HG03159 (cell line): ENCODE results near the gene TROAP.
"Not testable (repeated sequence)": the region's sequence is repeated elsewhere in the genome, so short reads cannot be mapped to it uniquely, and the experiment has no call there.

Experiments used
- ATAC-seq: cut with Tn5 transposase; IDR thresholded peaks from one replicate; pipeline ENCODE4 v1.9.1; 2021; ENCODE audit warnings: mild to moderate bottlenecking, moderate library complexity; ENCODE audit not compliant: unreplicated experiment

TROAP gene

DNA sequence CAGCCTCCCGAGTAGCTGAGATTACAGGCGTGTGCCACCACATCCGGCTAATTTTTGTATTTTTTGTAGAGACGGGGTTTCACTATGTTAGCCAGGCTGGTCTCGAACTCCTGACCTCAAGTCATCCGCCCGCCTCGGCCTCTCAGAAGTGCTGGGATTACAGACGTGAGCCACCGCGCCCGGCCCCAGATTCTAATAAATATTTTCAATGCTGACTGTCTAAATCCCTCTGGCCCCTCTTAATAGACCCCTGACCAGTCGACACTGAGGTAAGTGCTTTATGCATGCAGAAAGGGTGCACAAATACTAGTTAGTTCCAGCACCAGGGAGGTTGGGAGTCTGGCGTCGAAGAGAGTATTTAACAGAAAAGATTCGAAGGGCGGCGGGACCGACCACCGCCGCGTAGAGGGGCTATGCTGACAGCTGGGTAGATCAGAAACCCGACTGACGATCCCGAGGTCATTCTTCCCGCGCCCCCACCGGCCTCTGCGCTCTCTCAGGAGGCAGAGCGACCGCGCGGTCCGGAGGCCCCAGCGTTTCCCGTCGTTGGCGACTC, 43.1 kb downstream of the TROAP start:
- ATAC-seq: peak; percentile 12

DNA sequence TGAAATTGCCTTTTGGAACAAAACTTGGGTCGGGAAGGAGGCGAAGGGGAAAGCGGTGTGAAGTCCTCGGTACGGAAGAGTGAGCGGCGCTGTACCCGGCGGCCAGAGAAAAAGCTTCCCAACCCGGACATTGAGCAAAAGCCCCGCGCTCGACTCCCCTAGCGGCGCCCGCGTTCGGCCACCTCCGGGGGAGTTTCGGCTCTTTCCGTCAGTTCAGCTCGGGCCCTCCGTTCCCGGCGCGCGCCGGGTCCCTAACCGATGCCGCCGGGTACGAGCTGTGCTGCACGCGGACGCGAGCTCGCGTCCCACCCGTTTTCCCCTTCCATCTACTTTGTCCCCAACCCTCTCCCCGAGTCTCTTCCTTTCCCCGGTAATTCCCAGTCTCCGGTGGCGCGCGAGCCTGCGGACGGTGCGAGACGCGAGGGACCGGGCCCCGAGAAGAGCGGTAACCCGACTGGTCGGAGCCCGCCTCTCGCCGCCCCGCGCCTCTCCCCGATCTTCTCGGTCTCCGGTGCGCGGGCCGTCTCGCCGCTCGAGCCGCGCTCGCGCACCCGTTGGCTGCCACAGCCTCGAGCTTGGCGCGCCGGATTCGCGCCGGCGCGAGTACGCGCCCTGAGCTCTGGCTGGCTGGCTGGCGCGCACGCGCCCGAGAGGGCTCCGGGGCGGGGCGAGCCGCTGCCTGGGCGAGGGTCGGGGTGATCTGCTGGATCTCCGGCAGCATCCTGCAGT, 43.8 kb downstream of the TROAP start:
- peak; percentile 58 for ATAC-seq

DNA sequence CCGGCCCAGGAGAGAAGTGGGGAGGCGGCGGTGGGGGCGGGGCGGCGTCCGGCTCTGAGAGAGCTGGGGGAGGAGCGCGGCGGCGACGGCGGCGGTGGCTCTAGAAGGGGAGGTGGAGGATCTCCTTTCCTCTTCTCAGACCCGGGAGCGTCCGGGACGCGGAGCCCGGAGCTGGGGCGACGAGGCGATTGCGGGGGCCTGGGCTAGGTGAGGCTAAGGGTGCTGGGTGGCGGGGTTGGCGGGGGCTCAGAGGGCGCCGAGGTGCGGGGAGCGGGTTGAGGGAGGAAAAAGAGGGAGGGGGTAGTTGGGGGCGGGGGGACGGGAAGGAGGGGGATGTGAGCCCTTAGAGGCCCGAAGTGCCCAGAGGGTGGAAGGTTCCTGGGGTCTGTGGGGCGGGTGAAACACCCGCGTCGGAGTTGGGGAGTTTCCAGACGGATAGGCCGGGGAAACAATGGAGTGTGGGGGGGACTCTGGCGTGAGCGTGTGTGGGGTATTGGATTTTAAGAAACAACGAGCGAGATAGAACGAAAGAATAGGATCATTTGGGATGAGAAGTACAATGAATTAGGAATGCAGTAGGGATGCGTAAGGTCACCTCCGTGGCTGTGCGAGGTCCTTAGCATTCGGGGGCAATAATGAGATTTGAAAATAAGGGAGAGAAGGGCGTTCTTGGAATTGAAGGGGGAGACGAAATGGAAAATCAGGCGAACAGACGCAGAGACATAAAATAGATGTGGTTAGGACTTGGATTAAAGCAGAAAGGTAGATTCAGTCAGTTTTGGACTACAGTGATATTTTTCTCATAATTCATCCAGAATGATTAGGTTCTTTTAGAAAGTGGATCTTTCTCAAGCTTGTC, 44.6 kb downstream of the TROAP start, which contains the start of gene SPATS2:
Gene SPATS2 (plus strand): TSS at position 82 of the 859 bp plus-strand sequence. CDS start 93,551 bp downstream, outside the sequence.
- ATAC-seq: no peak

DNA sequence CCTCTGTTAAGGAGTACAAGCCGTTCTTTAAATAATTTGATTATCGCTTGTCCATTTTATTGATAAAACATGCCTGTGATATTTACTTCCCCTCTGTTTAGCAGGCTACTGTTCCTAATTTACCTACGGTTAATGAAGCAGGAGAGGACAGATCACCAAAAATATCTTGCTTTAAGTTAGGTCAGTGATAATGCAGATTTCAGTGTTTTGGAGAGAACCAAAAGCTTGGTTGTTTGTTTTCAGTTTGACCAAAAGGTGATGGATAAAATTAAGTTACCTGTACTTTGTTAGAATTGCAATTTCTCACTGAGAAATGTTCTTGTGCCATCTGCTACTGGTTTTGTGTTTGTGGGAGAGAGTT, 45.2 kb downstream of the TROAP start:
- ATAC-seq: no peak

DNA sequence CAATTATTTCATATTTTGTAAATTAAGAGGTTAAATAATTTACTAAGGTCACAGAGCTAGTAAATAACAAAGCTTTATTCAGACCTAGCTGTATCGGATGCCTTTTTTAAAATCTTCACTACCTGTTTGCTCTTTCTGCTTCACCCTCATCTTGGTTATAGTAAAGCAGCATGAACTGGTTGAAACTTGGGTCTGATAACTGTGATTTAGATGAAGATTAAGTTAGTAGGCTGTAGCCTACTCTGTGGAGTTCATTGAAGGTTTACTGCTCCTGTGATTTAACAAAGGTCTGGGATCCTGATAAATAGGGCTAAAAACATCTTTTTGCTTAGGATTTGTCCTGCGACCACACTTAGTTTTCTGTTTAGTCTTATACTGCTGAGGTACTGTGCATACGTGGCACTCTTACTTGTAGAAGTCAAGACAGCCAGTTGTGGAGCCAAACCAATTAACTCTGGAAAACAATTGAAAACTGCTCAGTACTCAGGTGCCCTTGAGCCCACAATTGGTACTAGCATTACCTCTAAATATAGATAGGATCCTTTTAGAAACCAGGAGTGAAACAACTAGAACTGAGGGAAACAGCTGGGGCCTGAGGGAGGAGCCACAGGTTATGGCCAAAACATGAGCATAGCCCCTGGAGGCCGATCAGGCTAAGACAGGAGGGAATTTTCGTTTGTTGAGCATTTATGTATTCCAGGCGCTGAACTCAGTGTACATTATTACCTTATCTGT, 46.5 kb downstream of the TROAP start:
- ATAC-seq: peak; percentile 48

DNA sequence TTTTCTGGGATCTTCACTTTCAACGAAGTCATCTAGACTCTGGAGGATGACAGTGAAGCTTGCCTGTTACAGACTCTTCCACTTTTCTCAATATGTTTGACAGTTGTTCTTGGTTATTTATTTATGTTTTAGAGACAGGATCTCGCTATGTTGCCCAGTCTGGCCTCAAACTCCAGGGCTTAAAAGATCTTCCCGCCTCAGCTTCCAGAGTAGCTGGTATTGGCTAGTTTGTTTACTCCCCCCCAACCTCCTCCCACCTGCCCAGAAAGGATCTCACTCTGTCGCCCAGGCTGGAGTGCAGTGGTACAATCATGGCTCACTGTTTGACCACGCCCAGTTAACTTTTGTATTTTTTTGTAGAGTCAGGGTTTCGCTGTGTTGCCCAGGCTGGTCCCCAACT, 47.5 kb downstream of the TROAP start:
- ATAC-seq: no peak

DNA sequence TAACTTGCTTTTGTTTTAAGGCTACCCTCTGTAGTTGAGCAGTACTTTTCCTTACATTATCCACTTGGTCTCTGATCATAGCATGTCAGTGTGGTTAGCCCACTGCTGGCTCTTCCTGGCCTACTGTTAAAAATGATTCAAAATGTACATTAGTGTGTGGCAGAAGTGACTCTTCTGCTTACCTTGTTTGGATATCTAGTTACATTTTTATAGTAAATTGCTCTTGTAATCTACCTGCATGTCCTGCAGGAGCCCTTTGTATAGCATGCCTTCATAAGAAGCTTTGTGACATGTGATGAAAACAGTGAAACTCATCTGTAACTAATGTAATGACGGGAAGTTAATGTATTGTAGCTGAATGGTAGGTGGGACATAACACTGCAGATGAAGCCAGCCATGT, 52.4 kb downstream of the TROAP start:
- peak; percentile 52 for ATAC-seq

DNA sequence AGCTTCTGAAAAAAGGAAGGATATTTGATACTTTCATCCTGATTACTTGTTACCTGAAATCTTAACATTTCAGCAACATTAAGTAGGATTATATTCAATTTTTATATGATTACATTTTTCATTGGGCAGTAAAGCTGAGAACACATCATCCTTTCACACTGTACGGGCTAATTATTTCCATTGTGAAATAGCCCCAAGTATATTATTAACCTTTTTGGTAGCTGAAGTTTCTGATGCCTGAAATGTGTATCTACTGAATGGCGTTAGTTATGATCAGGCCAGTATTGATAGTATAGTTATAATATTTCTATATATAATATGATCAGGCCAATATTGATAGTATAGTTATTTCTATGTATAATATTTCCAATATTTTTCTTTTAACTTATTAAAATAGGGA, 54.3 kb downstream of the TROAP start:
- ATAC-seq: no peak

DNA sequence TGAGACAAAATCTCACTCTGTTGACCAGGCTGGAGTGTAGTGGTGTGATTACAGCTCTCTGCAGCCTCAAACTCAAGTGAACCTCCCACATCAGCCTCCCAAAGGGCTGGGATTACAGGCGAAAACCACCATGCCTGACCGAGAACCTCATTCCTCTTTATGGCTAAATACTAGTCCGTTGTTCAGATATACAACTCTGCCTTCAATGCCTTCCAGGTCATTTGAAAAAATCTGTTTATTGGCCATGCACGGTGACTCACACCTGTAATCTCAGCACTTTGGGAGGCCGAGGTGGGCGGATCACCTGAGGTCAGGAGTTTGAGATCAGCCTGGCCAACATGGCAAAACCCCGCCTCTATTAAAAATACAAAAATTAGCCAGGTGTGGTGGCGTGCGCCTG, 57.1 kb downstream of the TROAP start:
- ATAC-seq: not testable (repeated sequence)
